HG03378 (cell line): Measurements from ENCODE around the gene USF1.
"Not testable (repeated sequence)": the region's sequence is repeated elsewhere in the genome, so short reads cannot be mapped to it uniquely, and the experiment has no call there.

ENCODE experiments used
- ATAC-seq: cut with Tn5 transposase; IDR thresholded peaks from one replicate; pipeline ENCODE4 v1.9.1; 2021; ENCODE audit warnings: mild to moderate bottlenecking, moderate library complexity; ENCODE audit not compliant: unreplicated experiment

Gene USF1

GRCh38 chr1:161019751-161020495, 25.9 kb downstream of the USF1 start:
- no peak for ATAC-seq

GRCh38 chr1:161019111-161019660, 26.6 kb downstream of the USF1 start:
- not testable (repeated sequence) for ATAC-seq

GRCh38 chr1:161018631-161018930, 27.2 kb downstream of the USF1 start:
- ATAC-seq, result no peak

GRCh38 chr1:161017756-161018630, 27.8 kb downstream of the USF1 start:
- no peak for ATAC-seq

GRCh38 chr1:161017181-161017580, 28.6 kb downstream of the USF1 start:
- not testable (repeated sequence) for ATAC-seq

- ATAC-seq, result not testable (repeated sequence)
Observed at GRCh38 chr1:161016683-161017082, 29.1 kb downstream of the USF1 start.

GRCh38 chr1:161013488-161014230, 32.1 kb downstream of the USF1 start:
- ATAC-seq, result peak; percentile 81

- no peak for ATAC-seq
Observed at GRCh38 chr1:161013131-161013487, 32.7 kb downstream of the USF1 start.

- no peak for ATAC-seq
Observed at GRCh38 chr1:161012420-161012819, 33.4 kb downstream of the USF1 start.

- ATAC-seq, result no peak
Observed at GRCh38 chr1:161009602-161010211, 36.1 kb downstream of the USF1 start.

GRCh38 chr1:161008869-161009510, 36.8 kb downstream of the USF1 start:
- no peak for ATAC-seq

- no peak for ATAC-seq
Observed at GRCh38 chr1:161007369-161007768, 38.4 kb downstream of the USF1 start.

- no peak for ATAC-seq
Observed at GRCh38 chr1:161006563-161006962, 39.2 kb downstream of the USF1 start.

GRCh38 chr1:161001525-161001924, 44.3 kb downstream of the USF1 start:
- no peak for ATAC-seq

- ATAC-seq, result no peak
Observed at GRCh38 chr1:161000736-161001480, 44.9 kb downstream of the USF1 start.

GRCh38 chr1:160999376-160999775, 46.4 kb downstream of the USF1 start:
- ATAC-seq, result no peak

GRCh38 chr1:160997323-160998038, 48.3 kb downstream of the USF1 start:
- no peak for ATAC-seq

GRCh38 chr1:160996178-160996577, 49.6 kb downstream of the USF1 start:
- ATAC-seq, result no peak
